OCI-M2 (cell line): ENCODE data around the gene CRCP.

Experiments used
- DNase-seq: peaks from one replicate; lab custom pipeline; 2025; ENCODE audit not compliant: unreplicated experiment; lab: John Stamatoyannopoulos, UW

CRCP gene

GRCh38 chr7:66187905-66188304 lies 73.3 kb downstream of the CRCP start:
- DNase-seq, result no peak

- DNase-seq, result no peak
Measured at GRCh38 chr7:66188645-66189044, 74.0 kb downstream of the CRCP start.

- no peak for DNase-seq
Measured at GRCh38 chr7:66189695-66190503, 75.3 kb downstream of the CRCP start.

GRCh38 chr7:66190504-66190857 lies 75.8 kb downstream of the CRCP start:
- DNase-seq, result no peak

GRCh38 chr7:66193146-66193725 lies 78.6 kb downstream of the CRCP start:
- DNase-seq, result no peak

- no peak for DNase-seq
Measured at GRCh38 chr7:66198469-66198868, 83.8 kb downstream of the CRCP start.

- DNase-seq, result no peak
Measured at GRCh38 chr7:66198956-66199355, 84.3 kb downstream of the CRCP start.

- no peak for DNase-seq
Measured at GRCh38 chr7:66202441-66202840, 87.8 kb downstream of the CRCP start.
